Measurements from ENCODE around the gene TECPR1.

Gene TECPR1

DNA sequence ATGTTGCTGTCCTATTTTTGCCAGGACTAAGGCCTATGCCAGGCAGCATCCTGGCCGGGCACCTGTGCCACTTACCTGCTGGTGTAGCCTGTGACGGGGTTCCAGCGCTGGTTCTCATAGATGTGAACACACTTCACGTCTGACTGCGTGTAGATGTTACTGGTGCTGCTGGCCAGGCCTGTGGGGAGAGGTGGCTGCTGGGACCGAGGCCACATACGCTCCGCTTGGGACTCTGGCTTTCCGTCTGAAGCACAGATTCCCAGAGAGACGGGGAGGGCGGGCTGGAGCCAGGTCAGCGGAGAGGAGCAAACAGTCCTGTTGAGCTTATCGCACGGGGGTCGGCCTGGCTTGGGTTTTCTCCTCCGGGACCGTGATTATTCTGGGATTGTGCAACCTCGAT is 24.1 kb downstream of the TECPR1 start:
- H3K79me2 ChIP-seq (ENCODE audit: insufficient read depth, low read length): no peaks in the 10 kb centered on the region
- H3K9ac ChIP-seq (ENCODE audit: low read length): no peak overlapping the region
- no peak overlapping the region for H3K4me3 ChIP-seq (ENCODE audit: insufficient read depth, low read length, poor library complexity, severe bottlenecking)
- no peak overlapping the region for H2AFZ ChIP-seq (ENCODE audit: low read depth, low read length, severe bottlenecking)
- no peaks in the 10 kb centered on the region for H3K9me3 ChIP-seq (ENCODE audit: insufficient read depth, low read length)
- no peaks in the 10 kb centered on the region for H3K36me3 ChIP-seq (ENCODE audit: low read length)
- no peaks in the 10 kb centered on the region for H3K9me2 ChIP-seq (replicated peaks; ENCODE audit: insufficient read depth, low read length)
- no peak for TF ChIP-seq EZH2phosphoT487 (conservative IDR thresholded peaks at IDR 0.05; ENCODE audit: low read length)
- TF ChIP-seq, protein P1, sequence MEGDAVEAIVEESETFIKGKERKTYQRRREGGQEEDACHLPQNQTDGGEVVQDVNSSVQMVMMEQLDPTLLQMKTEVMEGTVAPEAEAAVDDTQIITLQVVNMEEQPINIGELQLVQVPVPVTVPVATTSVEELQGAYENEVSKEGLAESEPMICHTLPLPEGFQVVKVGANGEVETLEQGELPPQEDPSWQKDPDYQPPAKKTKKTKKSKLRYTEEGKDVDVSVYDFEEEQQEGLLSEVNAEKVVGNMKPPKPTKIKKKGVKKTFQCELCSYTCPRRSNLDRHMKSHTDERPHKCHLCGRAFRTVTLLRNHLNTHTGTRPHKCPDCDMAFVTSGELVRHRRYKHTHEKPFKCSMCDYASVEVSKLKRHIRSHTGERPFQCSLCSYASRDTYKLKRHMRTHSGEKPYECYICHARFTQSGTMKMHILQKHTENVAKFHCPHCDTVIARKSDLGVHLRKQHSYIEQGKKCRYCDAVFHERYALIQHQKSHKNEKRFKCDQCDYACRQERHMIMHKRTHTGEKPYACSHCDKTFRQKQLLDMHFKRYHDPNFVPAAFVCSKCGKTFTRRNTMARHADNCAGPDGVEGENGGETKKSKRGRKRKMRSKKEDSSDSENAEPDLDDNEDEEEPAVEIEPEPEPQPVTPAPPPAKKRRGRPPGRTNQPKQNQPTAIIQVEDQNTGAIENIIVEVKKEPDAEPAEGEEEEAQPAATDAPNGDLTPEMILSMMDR (IDR thresholded peaks at IDR 0.05; ENCODE audit: insufficient read depth, low read length, poor library complexity, severe bottlenecking): no peak
- no peaks in the 10 kb centered on the region for H3K27me3 ChIP-seq (ENCODE audit: low read length)
- H3F3A ChIP-seq (ENCODE audit: insufficient read depth): no peaks in the 10 kb centered on the region
- H4K20me1 ChIP-seq (ENCODE audit: low read depth, low read length): no peaks in the 10 kb centered on the region
- H3K4me2 ChIP-seq (ENCODE audit: low read depth, low read length, poor library complexity, severe bottlenecking): no peak overlapping the region
- no peak overlapping the region for H3K27ac ChIP-seq (ENCODE audit: low read depth, low read length)

DNA sequence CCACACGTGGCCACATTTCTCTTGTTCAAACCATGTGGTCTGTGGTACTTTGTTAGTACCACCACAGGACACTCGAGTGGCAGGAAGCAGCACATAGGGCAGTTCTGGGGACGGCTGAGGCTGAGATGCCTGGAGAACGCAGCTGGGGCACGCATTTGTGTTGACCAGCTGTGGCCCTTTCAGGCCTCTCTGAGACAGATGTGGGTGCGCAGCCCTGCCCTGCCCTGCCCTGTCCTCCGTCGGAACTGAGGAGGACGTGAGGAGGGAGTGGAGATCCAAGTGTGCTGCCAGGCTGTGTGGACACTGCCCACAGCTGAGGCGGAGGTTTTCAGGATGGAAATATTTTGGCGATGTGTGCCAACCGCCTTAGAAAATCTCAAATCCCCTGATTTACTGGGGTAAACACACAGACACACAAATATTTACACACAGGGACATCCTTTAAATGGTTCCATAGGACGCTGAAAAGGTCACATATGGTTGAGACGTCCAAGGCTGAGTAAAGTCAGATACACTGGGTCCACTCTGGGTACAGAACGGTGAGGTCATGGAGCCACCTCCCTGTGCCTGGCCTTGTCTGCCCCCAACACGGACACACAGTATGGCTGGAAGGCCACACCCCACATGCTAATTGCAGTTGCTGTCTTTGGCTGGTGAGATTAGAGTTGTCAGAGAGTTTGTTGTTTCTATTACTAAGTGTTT is 26.0 kb downstream of the TECPR1 start:
- H3K9me3 ChIP-seq (ENCODE audit: insufficient read depth, low read length): no peaks in the 10 kb centered on the region
- H3K27me3 ChIP-seq (ENCODE audit: low read length): no peaks in the 10 kb centered on the region
- no peak overlapping the region for H3K4me2 ChIP-seq (ENCODE audit: low read depth, low read length, poor library complexity, severe bottlenecking)
- TF ChIP-seq EZH2phosphoT487 (conservative IDR thresholded peaks at IDR 0.05; ENCODE audit: low read length): no peak
- TF ChIP-seq, protein P1 (IDR thresholded peaks at IDR 0.05; ENCODE audit: insufficient read depth, low read length, poor library complexity, severe bottlenecking): no peak
- no peaks in the 10 kb centered on the region for H3F3A ChIP-seq (ENCODE audit: insufficient read depth)
- no peaks in the 10 kb centered on the region for H3K36me3 ChIP-seq (ENCODE audit: low read length)
- H3K79me2 ChIP-seq (ENCODE audit: insufficient read depth, low read length): no peaks in the 10 kb centered on the region
- no peak overlapping the region for H3K27ac ChIP-seq (ENCODE audit: low read depth, low read length)
- no peaks in the 10 kb centered on the region for H4K20me1 ChIP-seq (ENCODE audit: low read depth, low read length)
- no peak overlapping the region for H3K4me3 ChIP-seq (ENCODE audit: insufficient read depth, low read length, poor library complexity, severe bottlenecking)
- no peaks in the 10 kb centered on the region for H3K9me2 ChIP-seq (replicated peaks; ENCODE audit: insufficient read depth, low read length)
- H3K9ac ChIP-seq (ENCODE audit: low read length): no peak overlapping the region
- no peak overlapping the region for H2AFZ ChIP-seq (ENCODE audit: low read depth, low read length, severe bottlenecking)

DNA sequence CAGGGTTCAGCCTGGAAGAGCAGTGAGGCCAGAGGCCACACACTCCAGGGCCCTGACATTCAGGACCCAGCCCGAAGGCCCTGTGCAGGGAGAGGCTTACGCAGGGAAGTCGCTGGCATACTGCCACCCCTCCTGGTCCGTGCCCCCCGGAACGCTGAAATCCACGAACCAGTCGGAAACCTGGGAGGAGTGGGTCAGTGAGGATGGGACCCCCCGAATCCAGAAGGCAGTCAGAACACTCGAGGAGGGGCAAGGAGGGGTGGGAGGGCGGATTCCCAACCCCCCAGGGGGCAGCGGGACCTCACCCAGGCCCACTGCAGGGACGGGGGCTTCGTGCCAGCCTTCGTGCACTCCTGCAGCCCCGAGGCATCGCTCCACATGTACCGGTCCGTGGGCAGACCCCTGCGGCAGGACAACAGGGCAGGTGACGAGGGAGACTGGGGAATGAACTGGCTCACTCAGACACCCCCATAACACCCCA is 27.3 kb downstream of the TECPR1 start:
- TF ChIP-seq, protein P1 (IDR thresholded peaks at IDR 0.05; ENCODE audit: insufficient read depth, low read length, poor library complexity, severe bottlenecking): no peak
- TF ChIP-seq EZH2phosphoT487 (conservative IDR thresholded peaks at IDR 0.05; ENCODE audit: low read length): no peak
- Histone ChIP-seq H3F3A (ENCODE audit: insufficient read depth) (no peaks in the 10 kb centered on the region), H3K4me3 (ENCODE audit: insufficient read depth, low read length, poor library complexity, severe bottlenecking) (no peak overlapping the region), H3K27ac (ENCODE audit: low read depth, low read length) (no peak overlapping the region), H3K9me3 (ENCODE audit: insufficient read depth, low read length) (no peaks in the 10 kb centered on the region), H3K27me3 (ENCODE audit: low read length) (no peaks in the 10 kb centered on the region), H3K79me2 (ENCODE audit: insufficient read depth, low read length) (no peaks in the 10 kb centered on the region), H3K9ac (ENCODE audit: low read length) (no peak overlapping the region), H2AFZ (ENCODE audit: low read depth, low read length, severe bottlenecking) (no peak overlapping the region), H3K4me2 (ENCODE audit: low read depth, low read length, poor library complexity, severe bottlenecking) (no peak overlapping the region), H4K20me1 (ENCODE audit: low read depth, low read length) (no peaks in the 10 kb centered on the region), H3K9me2 (replicated peaks; ENCODE audit: insufficient read depth, low read length) (no peaks in the 10 kb centered on the region), H3K36me3 (ENCODE audit: low read length) (no peaks in the 10 kb centered on the region)

Data from SU-DHL-6 (cell line).